ENCODE measurements around the gene NCOA3.

Gene NCOA3

GRCh38 chr20:47660602-47660905 is 158.9 kb downstream of the NCOA3 start:
- DNase-seq (ENCODE audit: low read depth), result no peak
- TF ChIP-seq CTCF (IDR thresholded peaks at IDR 0.05; ENCODE audit: low read depth, low read length, missing control alignments), result no peak
- no peak overlapping the region for H3K4me3 ChIP-seq (ENCODE audit: low read depth, low read length)

GRCh38 chr20:47660983-47661700 is 159.5 kb downstream of the NCOA3 start:
- no peak for DNase-seq (ENCODE audit: low read depth)
- no peak for TF ChIP-seq CTCF (IDR thresholded peaks at IDR 0.05; ENCODE audit: low read depth, low read length, missing control alignments)
- no peak overlapping the region for H3K4me3 ChIP-seq (ENCODE audit: low read depth, low read length)

GRCh38 chr20:47661714-47662113 is 160.0 kb downstream of the NCOA3 start:
- DNase-seq (ENCODE audit: low read depth), result no peak
- H3K4me3 ChIP-seq (ENCODE audit: low read depth, low read length), result no peak overlapping the region
- no peak for TF ChIP-seq CTCF (IDR thresholded peaks at IDR 0.05; ENCODE audit: low read depth, low read length, missing control alignments)

- no peak for DNase-seq (ENCODE audit: low read depth)
- no peak for TF ChIP-seq CTCF (IDR thresholded peaks at IDR 0.05; ENCODE audit: low read depth, low read length, missing control alignments)
- no peak overlapping the region for H3K4me3 ChIP-seq (ENCODE audit: low read depth, low read length)
These were observed 161.0 kb downstream of the NCOA3 start for GRCh38 chr20:47662483-47663353.

- TF ChIP-seq CTCF (IDR thresholded peaks at IDR 0.05; ENCODE audit: low read depth, low read length, missing control alignments), result peak; percentile 94
- peak; percentile 24 for DNase-seq (ENCODE audit: low read depth)
- no peak overlapping the region for H3K4me3 ChIP-seq (ENCODE audit: low read depth, low read length)
These were observed 161.8 kb downstream of the NCOA3 start for GRCh38 chr20:47663354-47664067.

GRCh38 chr20:47664068-47664437 is 162.4 kb downstream of the NCOA3 start:
- TF ChIP-seq CTCF (IDR thresholded peaks at IDR 0.05; ENCODE audit: low read depth, low read length, missing control alignments), result no peak
- DNase-seq (ENCODE audit: low read depth), result no peak

More at GRCh38 chr20:47664068-47664437, 162.4 kb downstream of the NCOA3 start:
- no peak overlapping the region for H3K4me3 ChIP-seq (ENCODE audit: low read depth, low read length)

Data from GM12864 (cell line).